CD14-positive monocyte (primary cell): Measurements from ENCODE around the gene HK1. TPM values are rescaled to one million over a fixed set of nuclear protein-coding genes. Genes with fewer than 3 reads are reported as not detected.

ENCODE experiments used
- DNase-seq, 3 donors: peaks; one replicate each; pipeline ENCODE4 v3.0.0-alpha.2; 2011 to 2022
- H2AFZ ChIP-seq: 2 replicates; pipeline ENCODE4 v1.6.0; 2012; ENCODE audit warnings: mild to moderate bottlenecking, low read depth, low read length, inconsistent platforms; ENCODE audit not compliant: insufficient read depth, poor library complexity, severe bottlenecking
- H3K27ac ChIP-seq, 2 donors: 1 replicate in 1 of 2; 2 replicates in 1 of 2; pipeline ENCODE4 v1.5.1; 2012 to 2013; ENCODE audit warnings: low read length in 2 of 2, control low read depth in 1 of 2, inconsistent platforms in 1 of 2, low read depth in 1 of 2, mild to moderate bottlenecking in 1 of 2
- H3K27me3 ChIP-seq, 2 donors: one replicate each; pipeline versions ENCODE4 v1.6.0 to v1.6.1; 2011 to 2013; ENCODE audit warnings: low read length in 2 of 2; ENCODE audit not compliant: control insufficient read depth in 2 of 2, insufficient read depth in 2 of 2
- H3K36me3 ChIP-seq, 2 donors: replicated peaks in 1 of 2; 1 replicate in 1 of 2; 2 replicates in 1 of 2; pipeline versions ENCODE4 v1.5.1 to v1.6.1; 2012 to 2013; ENCODE audit warnings: low read length in 2 of 2, control low read depth in 1 of 2, inconsistent platforms in 1 of 2, mild to moderate bottlenecking in 1 of 2; ENCODE audit not compliant: insufficient read depth in 2 of 2, control insufficient read depth in 1 of 2
- H3K4me1 ChIP-seq, 2 donors: 1 replicate in 1 of 2; 2 replicates in 1 of 2; pipeline versions ENCODE4 v1.5.1 to v1.6.1; 2012 to 2013; ENCODE audit warnings: low read length in 2 of 2, control low read depth in 1 of 2, inconsistent platforms in 1 of 2, mild to moderate bottlenecking in 1 of 2, moderate library complexity in 1 of 2; ENCODE audit not compliant: insufficient read depth in 2 of 2, control insufficient read depth in 1 of 2
- H3K4me2 ChIP-seq: replicated peaks from 2 replicates; pipeline ENCODE3; 2012; ENCODE audit warnings: low read length, moderate library complexity, mild to moderate bottlenecking; ENCODE audit not compliant: poor library complexity, severe bottlenecking; ENCODE audit errors: extremely low read depth
- H3K4me3 ChIP-seq, 3 experiments: fragments of 200-600 bp in 1 of 3; sonication (generic) in 1 of 3; replicated peaks in 1 of 3; 1 replicate in 2 of 3; 2 replicates in 1 of 3; pipeline ENCODE4 v1.5.1; 2011 to 2013; ENCODE audit warnings: low read length in 3 of 3, mild to moderate bottlenecking in 3 of 3, control low read depth in 2 of 3, low read depth in 2 of 3, inconsistent platforms in 1 of 3, moderate library complexity in 1 of 3
- H3K79me2 ChIP-seq: 2 replicates; pipeline ENCODE4 v1.6.0; 2012; ENCODE audit warnings: mild to moderate bottlenecking, control low read depth, inconsistent platforms, low read length, moderate library complexity; ENCODE audit not compliant: insufficient read depth
- H3K9ac ChIP-seq: 2 replicates; pipeline ENCODE4 v1.6.0; 2017; ENCODE audit warnings: low read length, mild to moderate bottlenecking; ENCODE audit not compliant: insufficient read depth, poor library complexity, severe bottlenecking
- H3K9me3 ChIP-seq, 2 donors: replicated peaks in 1 of 2; 1 replicate in 1 of 2; 2 replicates in 1 of 2; pipeline versions ENCODE4 v1.5.1 to v1.6.1; 2012 to 2013; ENCODE audit warnings: low read length in 2 of 2, control low read depth in 1 of 2; ENCODE audit not compliant: control insufficient read depth in 1 of 2, insufficient read depth in 1 of 2
- H4K20me1 ChIP-seq: 2 replicates; pipeline ENCODE4 v1.6.0; 2012; ENCODE audit warnings: mild to moderate bottlenecking, low read length, control low read depth, moderate library complexity; ENCODE audit not compliant: insufficient read depth
- H3K27ac Mint-ChIP-seq, 7 donors: one replicate each; pipeline ENCODE4 v1.8.0; 2020; ENCODE audit warnings: mild to moderate bottlenecking in 7 of 7, mixed read lengths in 7 of 7, moderate library complexity in 6 of 7, inconsistent platforms in 2 of 7
- H3K27me3 Mint-ChIP-seq, 3 donors: one replicate each; pipeline ENCODE4 v1.8.0; 2021 to 2022; ENCODE audit warnings: low read depth in 3 of 3, mild to moderate bottlenecking in 3 of 3, mixed read lengths in 3 of 3, moderate library complexity in 3 of 3, inconsistent platforms in 1 of 3
- H3K36me3 Mint-ChIP-seq, 2 donors: one replicate each; pipeline ENCODE4 v1.8.0; 2020; ENCODE audit warnings: mixed read lengths in 2 of 2, inconsistent platforms in 1 of 2, mild to moderate bottlenecking in 1 of 2
- H3K4me1 Mint-ChIP-seq: one replicate; pipeline ENCODE4 v1.8.0; 2020; ENCODE audit warnings: mild to moderate bottlenecking, mixed read lengths
- H3K4me3 Mint-ChIP-seq, 2 donors: one replicate each; pipeline ENCODE4 v1.8.0; 2020; ENCODE audit warnings: mild to moderate bottlenecking in 2 of 2, mixed read lengths in 2 of 2, moderate library complexity in 1 of 2
- H3K9me3 Mint-ChIP-seq, 7 donors: one replicate each; pipeline ENCODE4 v1.8.0; 2020 to 2022; ENCODE audit warnings: mixed read lengths in 7 of 7, mild to moderate bottlenecking in 6 of 7, moderate library complexity in 6 of 7, inconsistent platforms in 2 of 7
- CTCF ChIP-seq: fragments of 200-600 bp; IDR thresholded peaks from one replicate; pipeline ENCODE4 v1.8.0; 2022; ENCODE audit warnings: antibody characterized with exemption, mild to moderate bottlenecking
- WGBS: methylation state at CpG from one replicate; pipeline ENCODE4 v1.1.5; 2013; ENCODE audit warnings: missing lambda C conversion rate; ENCODE audit not compliant: insufficient coverage; 5-methylcytosine and 5-hydroxymethylcytosine counted together
- intact Hi-C, 2 donors: fragments of 100-400 bp; cut with micrococcal nuclease; formaldehyde crosslinking; loops; one replicate each; pipeline versions ENCODE4 v1.15.0 to v1.15.1; 2023
- polyA plus RNA-seq, 3 donors: library from polyadenylated mRNA; depleted of rRNA in 1 of 3; unstranded in 2 of 3; stranded (reverse) in 1 of 3; fragments of 300-500 nt in 2 of 3; fragments of >200 nt in 1 of 3; fragmentation: Illumina TruSeq in 2 of 3; gene quantifications; 1 replicate in 2 of 3; 2 replicates in 1 of 3; pipeline ENCODE4 v1.2.3, GENCODE V29; 2012 to 2021

Gene HK1
- polyA plus RNA-seq, 3 donors, result 57.9 to 146 (median 125) TPM

GRCh38 chr10:69377933-69378332 is 99.6 kb downstream of the HK1 start:
- Mint-ChIP-seq H3K4me3 (no peak overlapping the region), H3K36me3 (peaks cover 82 to 96% of the 10 kb centered on the region in 2 donors), H3K4me1 (no peaks in the 10 kb centered on the region), H3K27me3 (peaks cover 0 to 4% (median 0%) of the 10 kb centered on the region in 3 donors), H3K9me3 (no peaks in the 10 kb centered on the region), H3K27ac (peak overlapping the region in 5 of 7 donors; percentile 3 to 72 (median 56))
- Histone ChIP-seq H3K4me3 (no peak overlapping the region), H3K27ac (peak overlapping the region in 1 of 2 donors; percentile 40), H3K9ac (no peak overlapping the region), H4K20me1 (peaks cover 82% of the 10 kb centered on the region), H3K4me1 (no peaks in the 10 kb centered on the region), H2AFZ (no peak overlapping the region), H3K27me3 (no peaks in the 10 kb centered on the region), H3K79me2 (peaks cover 34% of the 10 kb centered on the region), H3K36me3 (peaks cover 92 to 100% of the 10 kb centered on the region in 2 donors), H3K9me3 (no peaks in the 10 kb centered on the region), H3K4me2 (no peak overlapping the region)
- DNase-seq, result no peak
- intact Hi-C loops, result no loop called here
- no peak for TF ChIP-seq CTCF
- 100% methylated on average over 1 of the region's 3 CpGs for WGBS

- Mint-ChIP-seq H3K9me3 (no peaks in the 10 kb centered on the region), H3K27me3 (peaks cover 0 to 2% (median 0%) of the 10 kb centered on the region in 3 donors), H3K4me3 (no peak overlapping the region), H3K4me1 (no peaks in the 10 kb centered on the region), H3K27ac (peak overlapping the region in 1 of 7 donors; percentile 11), H3K36me3 (peaks cover 82 to 97% of the 10 kb centered on the region in 2 donors)
- Histone ChIP-seq H2AFZ (no peak overlapping the region), H3K4me3 (no peak overlapping the region), H3K79me2 (peaks cover 16% of the 10 kb centered on the region), H3K36me3 (peaks cover 94 to 100% of the 10 kb centered on the region in 2 donors), H3K27me3 (no peaks in the 10 kb centered on the region), H4K20me1 (peaks cover 80% of the 10 kb centered on the region), H3K9ac (no peak overlapping the region), H3K4me1 (no peaks in the 10 kb centered on the region), H3K4me2 (no peak overlapping the region), H3K9me3 (no peaks in the 10 kb centered on the region), H3K27ac (no peak overlapping the region)
- no peak for DNase-seq
- intact Hi-C loops, result no loop called here
- TF ChIP-seq CTCF, result no peak
- WGBS, result 98% methylated on average over 16 of the region's 16 CpGs
Measured at GRCh38 chr10:69379800-69380199, 101.5 kb downstream of the HK1 start.
